NT2/D1 (cell line): Measurements from ENCODE around the gene CADM4.

Source experiments
- YY1 ChIP-seq: IDR thresholded peaks from 2 replicates; pipeline ENCODE4 v1.6.1; 2011; ENCODE audit not compliant: insufficient read length, insufficient read depth
- ZNF274 ChIP-seq: IDR thresholded peaks from 2 replicates; pipeline ENCODE4 v1.6.1; 2011; ENCODE audit warnings: mild to moderate bottlenecking, low read depth, low read length

DNA sequence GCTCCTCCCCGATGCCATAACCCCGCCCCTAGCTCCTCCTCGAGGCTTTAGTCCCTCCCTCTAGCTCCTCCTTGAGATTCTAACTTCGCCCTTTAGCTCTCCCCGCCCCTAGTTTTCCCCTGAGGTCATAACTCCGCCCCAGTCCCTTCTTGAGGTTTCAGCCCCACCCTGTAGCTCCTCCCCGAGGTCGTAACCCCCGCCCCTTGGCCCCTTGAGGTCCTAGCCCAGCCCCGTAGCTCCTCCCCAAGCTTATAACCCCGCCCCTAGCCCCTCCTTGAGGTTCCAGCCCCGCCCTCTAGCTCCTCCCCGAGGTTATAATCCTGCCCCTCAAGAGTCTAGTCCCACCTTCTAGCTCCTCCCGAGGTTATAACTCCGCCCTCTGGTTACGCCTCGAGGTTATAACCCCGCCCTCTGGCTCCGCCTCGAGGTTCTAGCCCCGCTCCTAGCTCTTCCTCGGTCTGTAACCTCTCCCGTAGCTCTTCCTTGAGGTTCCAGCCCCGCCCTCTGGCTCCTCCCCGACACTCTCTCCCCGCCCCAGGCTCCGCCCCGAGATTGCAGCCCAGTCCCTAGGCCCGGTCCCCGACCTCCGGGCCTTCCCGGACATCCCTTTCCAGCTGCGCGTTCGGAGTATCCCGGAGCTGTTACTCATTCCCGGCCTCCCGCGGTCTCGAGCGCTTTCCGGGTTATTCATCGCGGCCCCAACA, 28.9 kb upstream of the CADM4 start:
- TF ChIP-seq YY1 = no peak
- no peak for TF ChIP-seq ZNF274
